ENCODE measurements around the gene COL4A6.

DNA sequence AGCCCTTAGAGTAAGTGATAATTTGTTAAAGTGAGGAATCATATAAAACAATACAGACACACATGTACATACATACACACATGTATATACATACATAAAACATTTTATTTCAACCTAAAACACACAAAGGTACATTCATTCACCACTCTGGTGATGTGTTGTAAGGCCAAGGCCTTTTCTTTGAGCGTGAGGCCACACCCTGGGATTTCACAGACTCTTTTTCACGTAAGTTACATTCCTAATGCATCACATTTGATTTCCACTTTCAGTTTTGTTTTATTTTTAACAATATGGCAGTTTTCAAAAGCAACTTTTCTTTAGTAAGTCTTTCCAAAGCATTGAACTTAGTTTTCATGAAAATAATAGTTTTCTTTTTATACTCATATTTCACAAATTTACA lies 170.7 kb downstream of the COL4A6 start:
- TF ChIP-seq POLR2AphosphoS5 (IDR thresholded peaks at IDR 0.05) (no peak), POLR2A (IDR thresholded peaks at IDR 0.05) (no peak)
- TF ChIP-seq, protein P1, sequence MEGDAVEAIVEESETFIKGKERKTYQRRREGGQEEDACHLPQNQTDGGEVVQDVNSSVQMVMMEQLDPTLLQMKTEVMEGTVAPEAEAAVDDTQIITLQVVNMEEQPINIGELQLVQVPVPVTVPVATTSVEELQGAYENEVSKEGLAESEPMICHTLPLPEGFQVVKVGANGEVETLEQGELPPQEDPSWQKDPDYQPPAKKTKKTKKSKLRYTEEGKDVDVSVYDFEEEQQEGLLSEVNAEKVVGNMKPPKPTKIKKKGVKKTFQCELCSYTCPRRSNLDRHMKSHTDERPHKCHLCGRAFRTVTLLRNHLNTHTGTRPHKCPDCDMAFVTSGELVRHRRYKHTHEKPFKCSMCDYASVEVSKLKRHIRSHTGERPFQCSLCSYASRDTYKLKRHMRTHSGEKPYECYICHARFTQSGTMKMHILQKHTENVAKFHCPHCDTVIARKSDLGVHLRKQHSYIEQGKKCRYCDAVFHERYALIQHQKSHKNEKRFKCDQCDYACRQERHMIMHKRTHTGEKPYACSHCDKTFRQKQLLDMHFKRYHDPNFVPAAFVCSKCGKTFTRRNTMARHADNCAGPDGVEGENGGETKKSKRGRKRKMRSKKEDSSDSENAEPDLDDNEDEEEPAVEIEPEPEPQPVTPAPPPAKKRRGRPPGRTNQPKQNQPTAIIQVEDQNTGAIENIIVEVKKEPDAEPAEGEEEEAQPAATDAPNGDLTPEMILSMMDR (IDR thresholded peaks at IDR 0.05): no peak

Measured in breast epithelium (tissue), 3 donors.